A673 (cell line): ENCODE measurements around the gene IL24.

Experiments
- CTCF ChIP-seq: fragments of 300-800, 200-600 bp; sonication (generic); conservative IDR thresholded peaks from 2 replicates; pipeline ENCODE4 v1.5.1; 2017; ENCODE audit warnings: low read depth, mild to moderate bottlenecking, antibody characterized with exemption, low read length, moderate library complexity, mixed read lengths
- EZH2 ChIP-seq: fragments of 200-600 bp; sonication (generic); IDR thresholded peaks from 2 replicates; pipeline ENCODE4 v1.6.1; 2017; ENCODE audit warnings: borderline replicate concordance, low read depth, mild to moderate bottlenecking, mixed read lengths, antibody characterized with exemption, low read length; ENCODE audit not compliant: poor library complexity, severe bottlenecking

GRCh38 chr1:206901944-206902343 is 4.7 kb downstream of the IL24 start:
- TF ChIP-seq CTCF (no peak), EZH2 (no peak)
